HG02642 (cell line): ENCODE measurements around the gene SLC27A6.
"Not testable (repeated sequence)": the region's sequence is repeated elsewhere in the genome, so short reads cannot be mapped to it uniquely, and the experiment has no call there.

Experiments used
- ATAC-seq: cut with Tn5 transposase; IDR thresholded peaks from one replicate; pipeline ENCODE4 v1.9.1; 2021; ENCODE audit warnings: mild to moderate bottlenecking; ENCODE audit not compliant: unreplicated experiment, poor library complexity

Gene SLC27A6

GRCh38 chr5:129001841-129002526 is 36.7 kb downstream of the SLC27A6 start:
- no peak for ATAC-seq

GRCh38 chr5:129002527-129002842 is 37.2 kb downstream of the SLC27A6 start:
- ATAC-seq: no peak

- ATAC-seq: no peak
Observed at GRCh38 chr5:129003232-129003631, 37.9 kb downstream of the SLC27A6 start.

- ATAC-seq: no peak
Observed at GRCh38 chr5:129014185-129014584, 48.9 kb downstream of the SLC27A6 start.

- no peak for ATAC-seq
Observed at GRCh38 chr5:129018837-129019236, 53.5 kb downstream of the SLC27A6 start.

GRCh38 chr5:129019401-129019908 is 54.2 kb downstream of the SLC27A6 start:
- ATAC-seq: no peak

GRCh38 chr5:129020683-129021082 is 55.4 kb downstream of the SLC27A6 start:
- ATAC-seq: no peak

- ATAC-seq: no peak
Observed at GRCh38 chr5:129021744-129022143, 56.5 kb downstream of the SLC27A6 start.

- ATAC-seq: no peak
Observed at GRCh38 chr5:129022599-129022998, 57.3 kb downstream of the SLC27A6 start.

GRCh38 chr5:129027260-129027659 is 62.0 kb downstream of the SLC27A6 start:
- ATAC-seq: no peak

GRCh38 chr5:129031886-129032683 is 66.8 kb downstream of the SLC27A6 start:
- ATAC-seq: no peak

GRCh38 chr5:129036257-129036656 is 71.0 kb downstream of the SLC27A6 start:
- ATAC-seq: not testable (repeated sequence)

GRCh38 chr5:129041196-129041881 is 76.1 kb downstream of the SLC27A6 start:
- ATAC-seq: no peak

- ATAC-seq: no peak
Observed at GRCh38 chr5:129042306-129042705, 77.0 kb downstream of the SLC27A6 start.

GRCh38 chr5:129043894-129044293 is 78.6 kb downstream of the SLC27A6 start:
- ATAC-seq: no peak

- ATAC-seq: no peak
Observed at GRCh38 chr5:129046151-129046550, 80.9 kb downstream of the SLC27A6 start.

GRCh38 chr5:129048509-129048908 is 83.2 kb downstream of the SLC27A6 start:
- ATAC-seq: no peak

- no peak for ATAC-seq
Observed at GRCh38 chr5:129049126-129049799, 84.0 kb downstream of the SLC27A6 start.

- ATAC-seq: no peak
Observed at GRCh38 chr5:129051283-129051682, 86.0 kb downstream of the SLC27A6 start.

GRCh38 chr5:129053438-129053837 is 88.2 kb downstream of the SLC27A6 start:
- ATAC-seq: no peak

GRCh38 chr5:129057329-129057728 is 92.0 kb downstream of the SLC27A6 start:
- ATAC-seq: no peak
